HepG2 (cell line): ENCODE measurements around the gene GLI3.

ENCODE experiments used
- CTCF ChIP-seq: sonication (generic); formaldehyde crosslinking; IDR thresholded peaks from 2 replicates; pipeline ENCODE4 v1.5.0; 2020; ENCODE audit warnings: mild to moderate bottlenecking, missing genetic modification reagents, moderate library complexity
- HIVEP1 ChIP-seq: sonication (generic); formaldehyde crosslinking; IDR thresholded peaks from 2 replicates; pipeline ENCODE4 v1.4.0; 2020; ENCODE audit warnings: mild to moderate bottlenecking, missing genetic modification reagents
- MAFK ChIP-seq, 2 experiments: IDR thresholded peaks in 1 of 2; conservative IDR thresholded peaks in 1 of 2; 2 replicates each; pipeline ENCODE4 v1.6.1; 2011; ENCODE audit warnings: improper control_type of control experiment in 2 of 2, low read length in 2 of 2
- ZNF3 ChIP-seq: IDR thresholded peaks from 2 replicates; pipeline ENCODE4 v1.7.0; 2017; ENCODE audit warnings: inconsistent platforms

- TF ChIP-seq ZNF3 (CRISPR knock-in tag) (no peak), CTCF (CRISPR knock-in tag) (no peak), MAFK (conservative IDR thresholded peaks at IDR 0.05 in 1 of 2, IDR thresholded peaks at IDR 0.05 in 1 of 2; ENCODE audit: low read length in 2 of 2) (no peak), HIVEP1 (no peak)
These were observed 5.4 kb upstream of the GLI3 start for GRCh38 chr7:42242381-42242780.
